Renal cortex interstitium (tissue), 15 donors: ENCODE data around the gene TBL2. TPM values are rescaled to one million over a fixed set of nuclear protein-coding genes. Genes with fewer than 3 reads are reported as not detected.
"Not testable (repeated sequence)": the region's sequence is repeated elsewhere in the genome, so short reads cannot be mapped to it uniquely, and the experiment has no call there.

Experiments used
- DNase-seq, 11 donors: peaks; one replicate each; pipeline ENCODE4 v3.0.0-alpha.2; 2013; ENCODE audit warnings: low read depth in 9 of 11, low spot score in 4 of 11; ENCODE audit errors: extremely low read depth in 1 of 11
- long read RNA-seq, 16 experiments: transcript quantifications; one replicate each; lab custom pipeline, GENCODE V29; 2026
- polyA plus RNA-seq, 3 donors: library from polyadenylated mRNA; unstranded; fragments of 120-200 nt; gene quantifications; one replicate each; pipeline ENCODE4 v1.2.1, GENCODE V29; 2013; ENCODE audit not compliant: insufficient read length in 3 of 3

The TBL2 gene, protein sequence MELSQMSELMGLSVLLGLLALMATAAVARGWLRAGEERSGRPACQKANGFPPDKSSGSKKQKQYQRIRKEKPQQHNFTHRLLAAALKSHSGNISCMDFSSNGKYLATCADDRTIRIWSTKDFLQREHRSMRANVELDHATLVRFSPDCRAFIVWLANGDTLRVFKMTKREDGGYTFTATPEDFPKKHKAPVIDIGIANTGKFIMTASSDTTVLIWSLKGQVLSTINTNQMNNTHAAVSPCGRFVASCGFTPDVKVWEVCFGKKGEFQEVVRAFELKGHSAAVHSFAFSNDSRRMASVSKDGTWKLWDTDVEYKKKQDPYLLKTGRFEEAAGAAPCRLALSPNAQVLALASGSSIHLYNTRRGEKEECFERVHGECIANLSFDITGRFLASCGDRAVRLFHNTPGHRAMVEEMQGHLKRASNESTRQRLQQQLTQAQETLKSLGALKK
- polyA plus RNA-seq, result 10 to 100 TPM; 36.5 to 41.1 (median 40.1) TPM
- long read RNA-seq, donor 1, full-length matches to known transcripts, result 8 of 8 reads
- long read RNA-seq, donor 1, partial matches to known transcripts, result 0 of 8 reads
- long read RNA-seq, donor 1, other reads (novel, unspliced or antisense), result 0 of 8 reads
- long read RNA-seq, donor 2, full-length matches to known transcripts, result 4 of 4 reads
- long read RNA-seq, donor 2, partial matches to known transcripts, result 0 of 4 reads
- long read RNA-seq, donor 2, other reads (novel, unspliced or antisense), result 0 of 4 reads
- long read RNA-seq, donor 3, full-length matches to known transcripts, result 7 of 7 reads
- long read RNA-seq, donor 3, partial matches to known transcripts, result 0 of 7 reads
- long read RNA-seq, donor 3, other reads (novel, unspliced or antisense), result 0 of 7 reads
- long read RNA-seq, donor 4, full-length matches to known transcripts, result 13 of 13 reads
- long read RNA-seq, donor 4, partial matches to known transcripts, result 0 of 13 reads
- long read RNA-seq, donor 4, other reads (novel, unspliced or antisense), result 0 of 13 reads
- long read RNA-seq, donor 5, result 0 reads
- long read RNA-seq, donor 6, full-length matches to known transcripts, result 9 of 9 reads
- long read RNA-seq, donor 6, partial matches to known transcripts, result 0 of 9 reads
- long read RNA-seq, donor 6, other reads (novel, unspliced or antisense), result 0 of 9 reads
- long read RNA-seq, donor 7, full-length matches to known transcripts, result 10 of 10 reads
- long read RNA-seq, donor 7, partial matches to known transcripts, result 0 of 10 reads
- long read RNA-seq, donor 7, other reads (novel, unspliced or antisense), result 0 of 10 reads
- long read RNA-seq, donor 8, result 0 reads
- long read RNA-seq, donor 9, full-length matches to known transcripts, result 7 of 7 reads
- long read RNA-seq, donor 9, partial matches to known transcripts, result 0 of 7 reads
- long read RNA-seq, donor 9, other reads (novel, unspliced or antisense), result 0 of 7 reads
- long read RNA-seq, donor 10, full-length matches to known transcripts, result 12 of 12 reads
- long read RNA-seq, donor 10, partial matches to known transcripts, result 0 of 12 reads
- long read RNA-seq, donor 10, other reads (novel, unspliced or antisense), result 0 of 12 reads
- long read RNA-seq, donor 11, full-length matches to known transcripts, result 7 of 7 reads
- long read RNA-seq, donor 11, partial matches to known transcripts, result 0 of 7 reads
- long read RNA-seq, donor 11, other reads (novel, unspliced or antisense), result 0 of 7 reads
- long read RNA-seq, donor 12, full-length matches to known transcripts, result 4 of 4 reads
- long read RNA-seq, donor 12, partial matches to known transcripts, result 0 of 4 reads
- long read RNA-seq, donor 12, other reads (novel, unspliced or antisense), result 0 of 4 reads
- long read RNA-seq, donor 13, result 0 reads
- long read RNA-seq, donor 14, full-length matches to known transcripts, result 5 of 5 reads
- long read RNA-seq, donor 14, partial matches to known transcripts, result 0 of 5 reads
- long read RNA-seq, donor 14, other reads (novel, unspliced or antisense), result 0 of 5 reads
- long read RNA-seq, donor 15, full-length matches to known transcripts, result 5 of 5 reads
- long read RNA-seq, donor 15, partial matches to known transcripts, result 0 of 5 reads
- long read RNA-seq, donor 15, other reads (novel, unspliced or antisense), result 0 of 5 reads
- long read RNA-seq, donor 16, full-length matches to known transcripts, result 32 of 32 reads
- long read RNA-seq, donor 16, partial matches to known transcripts, result 0 of 32 reads
- long read RNA-seq, donor 16, other reads (novel, unspliced or antisense), result 0 of 32 reads

DNA sequence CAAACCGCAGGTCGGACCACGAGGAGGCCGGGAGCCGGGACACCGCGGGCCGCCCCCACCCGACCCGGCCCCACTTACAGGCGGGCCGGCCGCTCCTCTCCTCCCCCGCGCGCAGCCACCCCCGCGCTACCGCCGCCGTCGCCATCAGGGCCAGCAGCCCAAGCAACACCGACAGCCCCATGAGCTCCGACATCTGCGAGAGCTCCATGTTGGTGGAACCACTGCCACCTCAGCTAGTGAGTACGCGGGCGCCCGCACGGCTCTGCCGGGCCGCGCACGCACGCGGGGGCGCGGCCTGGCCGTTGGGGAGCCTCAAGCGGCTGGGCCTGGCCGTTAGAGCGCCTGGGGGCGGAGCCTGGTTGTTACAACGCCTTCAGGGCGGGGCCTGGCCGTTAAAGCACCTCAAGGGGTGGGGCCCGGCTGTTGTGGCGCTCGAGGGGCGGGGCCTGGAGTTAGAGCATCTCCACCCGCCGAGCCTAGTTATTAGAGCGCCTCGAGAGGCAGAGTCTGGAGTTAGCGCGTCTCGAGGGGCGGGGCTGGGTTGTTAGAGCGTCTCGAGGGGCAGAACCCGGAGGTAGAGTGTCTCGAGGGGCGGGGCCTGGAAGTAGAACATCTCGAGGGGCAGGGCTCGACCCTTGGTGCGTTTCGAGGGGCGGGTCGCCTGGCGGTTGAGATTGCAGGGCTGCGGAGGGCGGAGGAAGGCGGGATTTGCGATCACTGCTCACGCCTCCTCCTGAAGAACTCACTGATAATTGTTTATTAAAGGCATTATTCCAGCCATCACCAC is at the start of gene TBL2:
Gene TBL2 (minus strand): TSS at position 238 of the 787 bp plus-strand sequence. CDS start 30 bp downstream, at position 208.
- peak; percentile 96 to 99 (median 98) for DNase-seq

DNA sequence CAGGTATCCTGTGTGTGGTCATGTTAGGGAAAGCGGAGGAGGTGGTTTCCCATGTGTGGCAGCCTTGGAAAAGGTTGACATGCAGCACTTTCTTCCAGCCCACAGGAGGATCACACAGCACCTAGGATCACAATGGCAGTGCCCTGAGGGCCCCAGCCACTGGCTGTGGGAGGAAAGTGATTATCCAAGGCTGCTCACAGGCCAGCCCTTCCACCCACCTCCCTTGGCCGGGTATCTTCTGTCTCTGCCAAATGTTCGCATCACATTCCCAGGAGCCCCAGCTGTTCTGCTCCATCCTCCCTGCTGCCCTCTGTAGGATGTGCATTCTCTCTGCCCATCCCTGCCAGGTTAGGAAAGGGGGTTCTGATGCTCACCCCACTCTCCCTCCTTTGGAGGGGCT is 48.4 kb upstream of the TBL2 start:
- no peak for DNase-seq

DNA sequence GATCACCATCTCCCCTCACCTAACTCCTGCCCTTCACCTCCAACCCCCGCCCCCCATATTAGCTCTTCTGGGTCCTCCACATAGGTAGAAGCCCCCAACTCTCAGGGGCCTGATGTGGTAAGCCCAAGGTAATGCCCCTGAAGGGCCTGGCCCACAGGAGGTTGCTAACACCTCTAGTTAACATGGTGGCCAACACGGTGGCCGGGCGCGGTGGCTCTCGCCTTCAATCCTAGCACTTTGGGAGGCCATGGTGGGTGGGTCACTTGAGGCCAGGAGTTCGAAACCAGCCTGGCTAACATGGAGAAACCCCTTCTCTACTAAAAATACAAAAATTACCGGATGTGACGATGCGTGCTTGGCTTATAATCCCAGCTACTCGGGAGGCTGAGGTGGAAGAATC is 46.9 kb upstream of the TBL2 start:
- DNase-seq, result no peak

DNA sequence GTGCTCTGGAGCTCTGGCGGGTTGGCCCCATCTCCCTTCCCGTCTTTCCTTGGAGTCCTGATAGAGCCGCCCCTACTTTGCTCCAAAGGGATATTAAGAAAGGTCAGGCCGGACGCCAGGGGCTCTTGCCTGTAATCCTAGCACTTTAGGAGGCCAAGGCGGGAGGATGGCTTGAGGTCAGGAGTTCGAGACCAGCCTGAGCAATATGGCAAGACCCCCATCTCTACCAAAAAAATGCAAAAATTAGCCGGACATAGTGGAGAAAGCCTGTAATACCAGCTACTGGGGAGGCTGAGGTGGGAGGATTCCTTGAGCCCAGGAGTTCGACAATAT is 46.3 kb upstream of the TBL2 start:
- no peak for DNase-seq

DNA sequence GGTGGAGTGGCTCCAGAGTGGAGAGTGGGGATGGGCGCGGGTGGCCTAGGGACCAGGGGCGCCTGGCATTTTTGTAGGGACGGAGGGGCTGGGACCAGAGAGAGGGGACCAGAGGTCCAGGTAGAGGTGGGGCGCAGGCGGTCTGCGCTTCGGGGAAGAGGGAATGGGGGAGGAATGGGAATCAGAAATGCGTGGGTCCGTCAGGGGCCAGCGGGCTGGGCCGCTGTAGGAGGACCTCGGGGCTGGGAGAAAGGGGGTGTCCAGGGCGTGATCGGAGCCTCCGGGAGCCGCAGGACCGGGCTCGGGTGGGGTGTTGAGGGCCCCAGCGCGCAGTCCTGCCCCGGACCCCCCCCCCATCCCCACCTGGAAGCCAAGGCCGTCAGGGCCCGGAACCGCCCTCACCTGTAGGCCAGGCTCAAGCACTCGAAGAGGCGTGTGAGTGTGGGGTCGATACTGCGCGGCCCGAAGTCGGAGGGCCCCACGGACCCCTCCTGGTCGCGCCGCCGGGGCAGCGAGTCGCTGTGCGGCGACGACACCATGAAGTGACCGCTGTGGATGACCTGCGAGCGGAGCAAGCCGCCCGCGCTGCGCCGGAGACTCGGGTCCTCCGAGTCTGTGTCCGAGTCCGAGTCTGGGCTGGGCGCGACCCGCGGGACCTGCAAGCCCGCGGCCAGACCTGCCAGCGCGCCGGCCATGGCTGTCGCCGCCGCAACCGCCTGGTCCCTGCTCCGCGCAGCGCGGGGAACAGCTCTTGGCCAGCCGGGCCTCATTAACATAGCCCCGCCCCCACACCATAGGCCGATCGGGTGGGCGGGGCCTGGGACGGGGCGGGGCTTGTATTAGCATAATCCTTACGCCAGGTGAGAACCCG is 45.7 kb upstream of the TBL2 start, which contains the start of gene MLXIPL:
Gene MLXIPL (minus strand): TSS at position 725 of the 871 bp plus-strand sequence. CDS start 30 bp downstream, at position 695.
- peak in 8 of 11 donors; percentile 42 to 76 (median 70) for DNase-seq

DNA sequence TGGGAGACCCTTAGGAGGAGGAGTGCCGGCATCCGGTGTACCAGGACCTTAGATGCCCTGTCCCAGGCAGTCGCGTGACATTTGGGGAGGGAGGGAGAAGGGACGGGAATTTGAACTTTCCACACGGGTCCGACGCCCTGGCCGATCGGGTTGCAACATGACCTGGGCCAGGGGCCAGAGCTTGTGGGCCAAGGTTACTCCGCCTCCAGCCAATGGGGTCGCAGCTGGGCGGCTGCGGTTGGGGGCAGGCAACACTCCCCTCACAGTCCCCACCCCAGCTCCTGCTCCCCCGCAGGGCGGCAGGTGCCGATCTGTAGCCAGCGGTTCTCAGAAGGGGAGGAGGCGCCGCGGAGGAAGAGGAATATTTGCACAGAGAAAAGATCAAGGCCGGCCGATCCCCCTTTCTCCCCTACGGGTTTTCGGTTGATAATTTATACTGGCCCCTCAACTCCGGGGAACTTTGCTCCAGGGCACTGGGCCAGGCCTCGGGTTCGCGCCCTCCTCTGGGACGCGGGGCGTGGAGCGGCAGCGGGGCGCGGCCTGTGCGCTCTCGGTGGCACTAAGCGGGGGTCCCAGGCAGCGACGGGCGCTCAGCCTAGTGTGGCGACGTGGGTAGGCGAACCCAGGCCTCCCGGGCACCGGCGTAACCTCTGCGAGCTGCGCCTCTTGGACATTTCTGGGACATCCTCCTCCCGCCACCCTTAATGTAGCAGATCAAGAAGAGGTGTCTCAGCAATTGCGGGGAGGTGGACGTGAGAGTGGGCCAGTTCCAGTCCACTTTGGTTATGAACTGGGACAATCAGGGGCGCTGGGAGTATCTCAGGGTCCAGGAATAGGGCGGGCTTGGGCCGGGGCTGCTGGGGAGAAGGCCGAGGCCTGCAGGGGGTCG is 44.8 kb upstream of the TBL2 start:
- no peak for DNase-seq

DNA sequence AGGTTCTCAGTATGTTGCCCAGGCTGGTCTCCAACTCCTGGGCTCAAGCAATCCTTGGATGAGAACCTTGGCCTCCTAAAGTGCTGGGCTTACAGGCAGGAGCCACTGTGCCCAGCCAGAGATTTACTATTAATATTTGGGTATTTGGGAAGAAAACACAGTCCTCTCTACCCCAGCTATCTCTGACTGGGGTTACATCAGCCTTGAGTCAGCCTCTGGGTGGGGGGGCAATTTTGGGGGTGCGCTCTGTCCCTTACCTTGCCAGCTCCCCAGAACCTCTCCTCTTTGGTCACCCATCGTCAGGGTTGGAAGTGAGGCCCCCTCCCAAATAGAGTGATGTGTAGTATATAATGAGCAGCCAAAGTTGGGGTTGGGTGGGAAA is 44.1 kb upstream of the TBL2 start:
- no peak for DNase-seq

DNA sequence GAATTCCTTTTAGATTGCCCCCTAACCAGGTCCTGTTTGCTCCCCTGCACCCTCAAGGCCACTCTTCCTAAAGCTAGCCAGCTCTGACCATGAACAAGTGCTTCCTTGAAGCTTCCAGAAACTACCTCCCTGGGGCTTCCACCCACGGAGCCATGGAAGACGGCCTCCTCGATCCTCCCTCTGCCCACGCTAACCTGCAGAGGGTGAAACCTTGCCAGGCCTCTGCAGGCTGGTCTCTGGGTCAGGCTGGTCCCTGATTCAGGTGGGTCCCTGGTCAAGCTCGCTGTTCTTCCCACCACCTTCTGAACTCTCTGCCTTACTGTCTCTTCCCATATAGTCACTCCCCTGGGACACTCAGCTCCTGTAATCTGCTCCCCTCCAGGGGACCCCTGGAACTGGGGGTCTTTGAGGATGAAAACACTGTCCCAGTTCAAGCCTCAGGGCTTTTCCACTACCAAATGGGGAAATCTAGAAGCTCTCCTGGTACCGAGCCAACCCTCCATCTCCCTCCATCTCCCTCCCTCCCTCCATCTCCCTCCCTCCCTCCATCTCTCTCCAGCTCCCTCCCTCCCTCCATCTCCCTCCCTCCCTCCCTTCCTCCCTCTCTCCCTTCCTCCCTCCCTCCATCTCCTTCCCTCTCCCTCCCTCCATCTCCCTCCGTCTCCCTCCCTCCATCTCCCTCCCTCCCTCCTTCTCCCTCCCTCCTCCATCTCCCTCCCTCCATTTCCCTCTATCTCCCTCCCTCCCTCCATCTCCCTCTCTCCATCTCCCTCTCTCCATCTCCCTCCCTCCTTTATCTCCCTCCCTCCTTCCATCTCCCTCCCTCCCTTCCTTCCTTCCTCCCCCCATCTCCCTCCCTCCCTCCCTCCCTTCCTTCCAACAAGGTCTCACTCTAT is 43.0 kb upstream of the TBL2 start:
- DNase-seq, result no peak

DNA sequence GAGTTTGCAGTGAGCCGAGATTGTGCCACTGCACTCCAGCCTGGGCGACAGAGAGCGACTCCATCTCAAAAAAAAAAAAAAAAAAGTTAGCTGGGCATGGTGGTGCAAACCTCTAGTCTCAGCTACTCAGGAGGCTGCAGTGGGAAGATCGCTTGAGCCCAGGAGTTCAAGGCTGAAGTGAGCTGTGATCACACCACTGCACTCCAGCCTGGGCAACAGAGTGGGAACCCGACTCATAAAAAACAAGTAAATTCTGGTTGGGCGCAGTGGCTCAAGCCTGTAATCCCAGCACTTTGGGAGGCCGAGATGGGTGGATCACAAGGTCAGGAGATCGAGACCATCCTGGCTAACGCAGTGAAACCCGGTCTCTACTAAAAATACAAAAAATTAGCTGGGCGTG is 41.0 kb upstream of the TBL2 start:
- DNase-seq, result not testable (repeated sequence)

DNA sequence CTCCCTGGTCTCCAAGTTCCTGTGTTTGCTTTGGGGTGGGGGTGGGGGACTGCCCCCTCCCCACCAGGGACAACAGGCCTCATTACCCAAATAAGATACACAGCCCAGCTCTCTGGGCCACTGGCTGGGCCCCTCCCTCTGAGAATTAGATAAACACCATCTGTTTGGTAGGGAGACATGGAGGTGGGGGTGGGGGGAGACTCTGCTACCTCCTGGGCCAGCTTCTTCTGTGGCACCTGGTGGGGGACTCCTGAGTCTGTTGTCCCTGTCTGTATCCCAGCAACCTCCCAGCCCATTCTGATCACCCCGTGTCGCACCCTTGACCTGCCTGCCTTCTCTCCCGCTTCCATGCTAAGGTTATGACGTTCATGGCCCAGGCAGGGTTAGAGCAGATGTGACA is 40.2 kb upstream of the TBL2 start:
- DNase-seq, result no peak

DNA sequence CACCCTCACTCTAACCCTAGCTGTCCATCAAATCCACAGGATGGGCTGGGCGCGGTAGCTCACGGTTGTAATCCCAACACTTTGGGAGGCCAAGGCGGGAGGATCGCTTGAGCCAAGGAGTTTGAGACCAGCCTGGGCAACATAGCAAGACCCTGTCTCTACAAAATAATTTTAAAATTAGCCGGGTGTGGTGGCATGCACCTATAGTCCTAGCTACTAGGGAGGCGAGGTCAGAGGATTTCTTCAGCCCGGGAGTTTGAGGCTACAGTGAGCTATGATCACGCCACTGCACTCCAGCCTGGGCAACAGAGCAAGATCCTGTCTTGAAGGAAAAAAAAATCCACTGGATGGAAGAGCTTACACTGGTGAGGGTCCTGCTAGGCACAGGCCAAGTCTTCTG is 39.1 kb upstream of the TBL2 start:
- not testable (repeated sequence) for DNase-seq

DNA sequence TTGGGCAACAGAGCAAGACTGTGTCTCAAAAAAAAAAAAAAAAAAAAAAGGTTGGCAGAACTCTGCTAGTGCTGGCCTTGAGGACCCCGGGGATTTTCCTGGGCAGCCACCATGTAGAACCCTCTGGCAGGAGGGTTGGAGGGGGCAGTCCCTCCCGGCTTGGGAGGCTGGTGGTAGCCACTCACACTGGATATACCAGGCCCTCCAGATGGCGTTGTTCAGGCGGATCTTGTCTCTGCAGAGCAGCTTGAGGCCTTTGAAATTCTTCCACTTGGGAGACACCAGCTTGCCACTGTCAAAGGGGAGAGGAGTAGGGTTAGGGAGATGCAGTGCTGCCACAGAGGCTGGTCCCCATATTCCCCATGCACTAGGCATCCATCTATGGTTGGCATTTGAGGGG is 37.5 kb upstream of the TBL2 start:
- DNase-seq, result no peak

DNA sequence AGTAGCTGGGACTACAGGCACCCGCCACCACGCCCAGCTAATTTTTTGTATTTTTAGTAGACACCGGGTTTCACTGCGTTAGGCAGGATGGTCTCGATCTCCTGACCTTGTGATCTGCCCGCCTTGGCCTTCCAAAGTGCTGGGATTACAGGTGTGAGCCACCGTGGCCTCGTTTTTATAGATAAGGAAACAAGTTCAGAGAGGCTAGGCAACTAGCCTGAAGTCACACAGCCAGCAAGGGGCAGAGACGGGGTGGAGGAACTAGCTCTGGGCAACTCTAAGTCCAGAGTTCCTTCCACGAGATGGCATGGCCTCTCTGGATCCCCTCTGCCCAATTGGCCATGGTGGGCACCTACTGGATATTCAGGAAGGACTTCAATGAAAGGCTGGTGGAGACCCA is 36.6 kb upstream of the TBL2 start:
- DNase-seq, result not testable (repeated sequence)
